Epidermal melanocyte (primary cell): Measurements from ENCODE around the gene DEDD.

Experiments
- DNase-seq: peaks from one replicate; pipeline ENCODE4 v3.0.0; 2011; ENCODE audit warnings: low spot score; ENCODE audit not compliant: insufficient read length

Gene DEDD

DNA sequence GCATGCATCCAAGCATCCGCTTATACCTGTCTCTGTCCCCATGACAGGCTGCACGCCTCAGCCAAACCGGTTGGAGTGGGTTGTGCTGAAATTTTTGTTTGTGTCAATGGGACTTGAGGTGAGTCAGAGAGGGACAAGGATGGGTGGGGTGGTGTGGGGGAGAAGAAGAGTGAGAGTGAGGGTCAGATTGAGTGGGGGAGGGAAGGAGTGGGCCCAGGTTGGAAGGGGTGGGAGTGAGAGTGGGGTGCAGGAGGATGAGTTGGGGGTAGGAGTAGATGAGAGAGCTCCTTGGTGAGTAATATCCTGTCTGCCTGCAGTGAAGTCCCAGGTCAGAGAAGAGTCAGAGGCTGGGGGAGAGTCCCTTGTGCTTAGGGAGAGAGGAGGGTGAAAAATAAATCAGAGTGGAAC lies 39.8 kb downstream of the DEDD start:
- no peak for DNase-seq

DNA sequence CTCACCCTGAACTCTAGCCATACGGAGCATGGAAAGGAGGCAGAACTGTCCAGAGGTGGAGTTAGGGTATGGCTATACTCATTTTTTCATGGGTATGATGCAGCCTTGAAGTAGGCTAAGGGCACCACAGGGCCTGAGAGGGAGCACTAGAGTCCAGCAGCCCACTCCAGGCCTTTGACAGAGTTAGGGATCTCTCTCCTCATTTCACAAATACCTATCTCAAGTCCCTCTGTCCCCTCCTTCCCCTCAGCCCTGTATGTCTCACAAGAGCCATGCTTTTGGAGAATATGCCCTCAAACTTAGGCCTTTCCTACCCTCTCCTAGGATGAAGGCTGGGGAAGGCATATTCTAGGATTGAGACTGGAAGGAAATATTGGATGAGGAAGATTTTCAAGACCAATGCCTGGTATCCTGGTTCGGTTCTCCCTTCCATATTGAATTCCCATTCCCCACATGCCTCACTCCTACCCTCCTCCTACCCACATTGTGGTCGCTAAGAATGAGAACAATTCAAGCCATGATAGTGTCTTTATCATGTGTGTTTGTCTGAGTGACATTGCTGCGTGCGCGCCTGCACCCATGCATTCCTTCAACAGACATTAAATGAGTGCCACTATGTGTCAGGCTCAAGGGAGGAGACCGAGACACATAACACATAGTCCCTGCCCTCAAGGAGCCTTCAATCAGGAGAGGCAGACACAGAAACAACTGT lies 40.5 kb downstream of the DEDD start:
- DNase-seq, result no peak

DNA sequence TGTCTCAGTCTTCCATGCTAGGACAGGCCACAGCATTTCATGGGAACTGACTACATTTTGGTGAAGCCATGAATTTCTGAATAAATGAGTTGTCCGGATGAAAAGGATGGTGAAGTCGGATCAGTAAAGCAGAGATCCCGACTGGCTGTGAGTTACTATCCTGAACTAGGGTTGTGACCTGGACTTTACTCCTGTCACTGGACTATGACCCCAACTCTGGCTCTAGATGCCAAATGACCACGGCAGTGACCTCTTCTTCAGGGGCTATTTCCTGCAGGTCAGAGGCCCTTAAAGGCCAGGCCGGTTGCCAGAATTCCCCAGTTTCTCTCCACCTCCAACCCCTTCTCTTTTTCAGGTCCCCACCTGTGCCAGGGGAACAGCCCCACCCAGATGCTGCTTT lies 41.4 kb downstream of the DEDD start:
- DNase-seq, result no peak

DNA sequence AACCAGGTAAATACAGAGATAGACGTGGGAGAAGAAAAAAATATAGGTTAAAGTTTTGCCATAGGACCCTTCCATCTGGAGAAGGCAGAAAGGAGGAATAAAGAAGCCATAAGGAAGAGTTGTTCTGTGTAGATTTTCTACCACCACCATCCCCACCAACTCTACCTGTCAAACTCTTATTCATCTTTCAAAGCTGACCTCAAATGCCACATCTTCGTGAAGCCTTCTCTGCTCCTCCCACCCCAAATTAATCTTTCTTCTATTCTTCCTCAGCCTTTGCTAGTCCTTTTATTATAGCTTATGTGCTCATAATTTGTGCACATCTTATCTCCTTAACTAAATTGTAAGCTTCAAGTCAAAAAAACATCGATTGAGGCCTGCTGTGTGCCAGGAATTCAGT lies 41.9 kb downstream of the DEDD start:
- DNase-seq, result no peak

DNA sequence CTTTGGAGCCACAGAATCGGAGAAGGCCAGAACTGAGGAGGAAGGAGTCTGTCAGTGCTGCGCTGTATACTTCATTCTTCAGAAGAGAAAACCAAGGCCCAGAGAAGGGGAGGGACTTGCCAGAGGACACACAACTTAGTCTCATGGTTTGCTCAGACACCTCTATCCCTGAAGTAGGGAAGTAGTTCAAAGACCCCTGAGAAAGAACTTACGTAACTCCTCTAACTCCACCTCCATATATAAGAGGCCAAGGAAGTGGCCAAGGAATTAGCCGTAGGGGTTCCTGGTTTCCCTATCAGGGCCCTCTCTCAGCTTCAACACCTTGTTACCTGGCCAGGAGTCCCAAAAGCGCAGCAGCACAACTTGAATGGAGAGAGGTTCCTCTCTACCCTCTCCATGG lies 42.5 kb downstream of the DEDD start:
- no peak for DNase-seq

DNA sequence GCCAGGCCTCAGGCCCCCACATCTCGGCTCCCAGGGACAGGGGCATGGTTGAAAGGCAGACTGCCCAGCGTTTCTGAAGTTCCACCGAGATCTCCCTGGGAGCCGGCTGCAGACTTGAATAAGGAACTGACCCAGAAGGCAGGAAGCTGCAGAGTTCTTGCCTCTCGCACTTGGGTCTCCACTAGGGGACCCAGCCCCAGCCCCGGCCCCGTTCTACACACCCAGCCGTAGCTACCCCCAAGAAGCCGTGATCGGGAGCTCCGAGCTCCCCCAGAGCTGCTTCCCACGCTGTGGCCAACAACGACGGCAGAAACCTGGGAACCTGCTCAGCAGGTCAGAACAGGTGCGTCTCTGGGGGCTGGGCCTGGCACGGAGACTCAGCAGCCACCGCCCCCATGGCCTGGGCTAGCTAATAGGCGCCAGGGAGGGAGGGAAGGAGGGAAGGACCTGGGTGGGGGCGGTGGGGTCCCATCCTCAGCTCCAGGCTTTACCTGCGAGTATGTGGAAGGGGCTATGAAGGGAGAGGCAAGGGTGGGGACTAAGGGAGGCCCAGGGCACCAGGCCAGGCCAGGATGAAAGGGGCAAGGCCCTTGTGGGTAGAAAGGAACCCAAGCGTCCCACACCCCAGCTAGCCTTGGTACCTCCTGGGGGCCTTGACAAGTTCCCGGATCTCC lies 43.1 kb downstream of the DEDD start, which contains the start of gene NECTIN4:
Gene NECTIN4, minus strand, starts transcription at position 308 of the 674 bp plus-strand sequence. Its CDS starts 262 bp downstream, at position 46.
- no peak for DNase-seq

DNA sequence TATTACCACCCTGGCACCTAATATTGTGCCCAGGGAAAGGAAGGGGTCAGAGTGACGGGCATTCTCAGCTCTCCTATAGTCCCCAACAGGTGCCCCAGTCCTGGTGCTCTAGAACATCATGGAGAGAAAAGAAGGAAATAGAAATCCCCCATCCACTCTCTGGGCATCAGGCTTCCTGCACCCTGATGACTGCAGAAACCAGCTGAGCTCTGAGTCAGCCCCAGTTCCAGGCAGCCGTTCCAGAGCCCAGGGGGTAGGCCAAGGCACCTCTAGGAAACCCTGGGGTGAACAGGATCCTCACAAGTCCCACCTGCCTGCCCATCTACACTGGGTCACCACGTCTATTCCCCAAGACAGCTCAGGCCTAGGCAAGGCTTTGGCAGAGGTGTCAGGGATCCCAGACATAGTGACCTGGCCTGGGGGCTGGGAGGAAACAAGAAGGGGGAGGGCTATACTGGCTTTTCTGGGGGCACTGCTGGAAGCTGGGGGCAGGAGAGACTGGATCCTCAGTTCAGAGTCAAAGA lies 43.8 kb downstream of the DEDD start:
- no peak for DNase-seq

DNA sequence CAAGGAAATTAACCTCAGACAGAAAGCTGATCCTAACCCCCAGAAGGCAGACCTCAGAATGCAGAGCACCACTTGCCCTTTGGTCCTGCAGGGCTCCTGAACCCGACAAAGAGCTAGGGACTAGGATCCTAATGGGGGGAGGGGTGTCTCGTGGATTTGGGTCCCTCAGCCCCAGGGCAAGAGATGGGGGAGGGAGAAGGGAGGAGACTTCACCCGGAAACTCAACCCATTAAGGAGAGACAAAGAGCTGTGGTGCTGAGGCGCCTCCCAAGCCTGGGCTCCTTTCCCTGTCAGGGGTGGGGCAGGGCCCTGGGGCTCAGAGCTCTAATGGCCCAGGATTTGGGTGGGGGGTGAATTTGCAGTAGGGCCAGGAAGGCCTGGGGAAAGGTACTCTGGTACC lies 46.0 kb downstream of the DEDD start:
- no peak for DNase-seq

DNA sequence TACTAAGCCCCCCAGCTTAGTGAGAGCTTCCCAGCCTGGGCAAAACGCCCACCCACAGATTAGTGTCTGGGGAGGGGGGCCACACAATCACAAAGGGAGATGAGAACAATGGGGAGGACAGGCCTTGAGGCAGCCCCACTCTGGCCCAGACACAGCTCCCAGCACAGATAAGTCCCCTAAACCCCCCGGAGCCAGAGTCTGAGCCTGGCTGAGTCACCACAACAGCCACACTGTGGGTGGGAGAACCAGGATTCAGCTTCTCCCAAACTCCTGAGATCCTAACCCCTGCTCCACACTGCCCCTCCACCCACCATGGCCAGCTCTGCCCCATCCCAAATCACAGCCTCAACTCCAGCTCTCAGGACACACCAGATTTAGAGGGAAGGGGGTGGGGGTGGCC lies 47.3 kb downstream of the DEDD start:
- no peak for DNase-seq

DNA sequence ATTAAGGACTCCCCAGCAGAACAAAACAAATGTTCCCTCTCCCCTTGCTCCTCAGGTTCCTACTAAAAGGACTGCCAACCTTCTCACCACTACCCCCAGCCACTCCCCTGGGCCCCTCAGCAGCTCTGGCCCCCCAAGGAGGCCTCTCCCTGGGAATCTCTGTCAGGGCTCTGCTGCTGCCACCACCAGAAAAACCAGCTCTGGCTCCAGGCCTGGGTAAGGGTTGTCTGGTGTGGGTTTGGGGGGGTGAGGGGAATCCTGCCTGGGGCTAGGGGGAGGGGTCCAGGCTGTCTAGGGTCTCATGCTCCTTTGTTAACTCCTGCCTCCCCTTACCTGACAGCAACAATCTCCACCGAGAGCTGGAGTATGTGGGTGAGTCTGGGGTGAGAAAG lies 47.9 kb downstream of the DEDD start:
- no peak for DNase-seq

DNA sequence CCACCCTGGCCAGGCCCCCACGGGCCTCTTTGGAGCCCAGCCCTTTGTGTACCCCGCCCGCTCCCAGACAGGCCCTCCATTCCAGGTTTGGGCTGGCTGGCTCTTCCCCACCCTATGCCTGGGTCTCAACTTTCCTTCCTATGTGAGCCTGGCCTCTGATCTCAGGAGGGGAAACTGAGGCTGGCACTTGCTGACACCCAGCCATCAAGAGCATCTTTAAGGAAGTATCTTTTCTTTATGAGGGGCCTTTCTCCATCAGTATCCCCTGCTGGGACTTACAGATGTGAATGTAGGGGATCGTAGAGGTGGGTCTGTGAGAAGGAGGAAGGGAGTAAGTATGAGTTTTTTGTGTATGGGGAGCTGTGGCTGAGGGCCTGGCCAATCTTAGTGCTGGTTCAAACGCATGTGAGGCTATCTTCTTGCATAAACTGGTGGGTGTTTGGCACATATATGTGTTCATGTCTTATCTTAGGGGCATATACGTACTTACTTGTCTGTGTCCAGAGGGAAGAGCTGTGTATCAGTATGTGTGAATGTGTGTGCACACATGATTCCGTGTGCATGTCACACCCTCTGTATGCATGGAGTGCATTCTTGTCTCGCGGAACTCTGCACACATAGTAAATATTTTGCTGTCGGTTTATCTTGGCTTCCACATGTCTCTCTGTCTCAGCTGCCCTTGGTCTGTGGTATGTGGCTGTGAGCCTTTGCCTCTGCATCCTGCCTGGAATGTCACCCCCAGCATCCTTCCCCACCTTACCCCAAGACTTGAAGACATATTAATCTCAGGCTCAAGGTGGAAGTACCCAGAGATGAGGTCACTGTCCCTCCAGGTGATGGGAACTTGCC lies 48.5 kb downstream of the DEDD start:
- no peak for DNase-seq

DNA sequence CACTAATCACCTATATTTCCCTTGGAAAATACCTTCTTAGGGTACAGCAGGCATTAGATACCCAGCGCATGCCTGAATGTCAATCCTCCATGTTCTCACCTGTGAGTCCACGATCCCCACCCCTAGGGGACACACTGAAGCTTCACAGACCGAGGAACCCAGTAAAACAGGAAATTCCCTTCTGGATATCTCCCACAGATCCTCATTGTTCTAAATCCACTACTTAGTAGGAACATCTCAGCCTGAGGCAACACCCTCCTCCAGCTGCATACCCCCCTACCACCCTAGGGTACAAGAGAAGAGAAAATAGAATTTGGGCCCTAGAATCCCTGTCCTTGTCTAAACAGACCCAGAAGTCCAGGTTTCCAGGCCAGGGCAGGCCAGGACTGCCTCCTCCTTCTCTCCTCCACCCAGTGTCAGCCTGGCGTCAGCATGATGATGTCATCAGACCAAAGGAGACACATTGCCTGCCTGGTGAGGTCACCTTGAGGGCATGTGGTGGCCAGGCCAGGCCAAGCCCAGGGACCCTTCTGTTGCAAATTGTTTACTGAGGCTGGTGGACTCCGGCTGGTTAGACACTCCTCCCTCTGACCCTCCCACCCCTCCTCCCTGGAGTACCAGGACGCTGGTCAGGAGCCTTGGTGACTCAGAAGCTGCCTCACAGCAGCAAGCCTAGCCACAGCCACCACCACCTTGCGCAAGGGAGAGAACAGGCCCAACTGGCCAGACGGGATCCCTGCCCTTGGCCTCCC lies 49.3 kb downstream of the DEDD start:
- no peak for DNase-seq

DNA sequence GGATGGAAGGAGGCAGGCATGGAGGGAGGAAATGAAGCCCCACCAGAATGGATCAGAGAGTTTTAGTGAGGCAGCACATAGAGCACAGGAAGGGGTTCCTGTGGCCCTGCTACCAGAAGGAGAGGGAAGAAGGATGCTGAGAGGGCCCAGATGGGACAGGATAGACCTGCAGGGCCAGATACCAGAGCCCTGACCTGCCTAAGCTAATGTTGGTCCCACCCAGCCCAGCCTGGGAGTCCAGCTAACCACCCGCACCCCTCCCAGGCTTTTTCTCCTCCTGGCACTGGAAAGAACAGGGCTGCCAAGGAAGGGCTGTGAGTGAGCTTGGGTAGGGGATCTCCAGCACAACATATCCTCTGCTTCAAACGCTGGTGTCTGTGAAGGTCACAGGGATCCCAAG lies 50.0 kb downstream of the DEDD start:
- no peak for DNase-seq

DNA sequence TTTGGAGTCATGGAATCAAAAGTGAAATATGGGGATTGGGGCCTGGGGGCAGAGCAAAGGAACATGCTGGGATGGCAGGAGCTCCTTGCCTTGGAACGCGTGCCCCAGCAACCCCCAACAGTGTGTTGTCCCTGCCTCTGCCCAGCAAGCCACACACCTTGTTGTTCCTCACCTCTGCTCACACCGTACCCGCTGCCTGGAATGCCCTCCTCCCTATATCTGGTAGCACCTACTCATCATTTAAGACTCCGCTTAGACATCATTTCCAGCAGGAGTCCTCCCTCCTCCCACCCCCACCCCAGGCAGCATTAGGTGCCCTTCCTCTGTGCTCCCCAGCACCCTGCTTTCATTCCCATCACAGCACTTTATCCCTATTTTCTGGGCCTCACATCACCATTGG lies 50.9 kb downstream of the DEDD start:
- DNase-seq, result no peak

DNA sequence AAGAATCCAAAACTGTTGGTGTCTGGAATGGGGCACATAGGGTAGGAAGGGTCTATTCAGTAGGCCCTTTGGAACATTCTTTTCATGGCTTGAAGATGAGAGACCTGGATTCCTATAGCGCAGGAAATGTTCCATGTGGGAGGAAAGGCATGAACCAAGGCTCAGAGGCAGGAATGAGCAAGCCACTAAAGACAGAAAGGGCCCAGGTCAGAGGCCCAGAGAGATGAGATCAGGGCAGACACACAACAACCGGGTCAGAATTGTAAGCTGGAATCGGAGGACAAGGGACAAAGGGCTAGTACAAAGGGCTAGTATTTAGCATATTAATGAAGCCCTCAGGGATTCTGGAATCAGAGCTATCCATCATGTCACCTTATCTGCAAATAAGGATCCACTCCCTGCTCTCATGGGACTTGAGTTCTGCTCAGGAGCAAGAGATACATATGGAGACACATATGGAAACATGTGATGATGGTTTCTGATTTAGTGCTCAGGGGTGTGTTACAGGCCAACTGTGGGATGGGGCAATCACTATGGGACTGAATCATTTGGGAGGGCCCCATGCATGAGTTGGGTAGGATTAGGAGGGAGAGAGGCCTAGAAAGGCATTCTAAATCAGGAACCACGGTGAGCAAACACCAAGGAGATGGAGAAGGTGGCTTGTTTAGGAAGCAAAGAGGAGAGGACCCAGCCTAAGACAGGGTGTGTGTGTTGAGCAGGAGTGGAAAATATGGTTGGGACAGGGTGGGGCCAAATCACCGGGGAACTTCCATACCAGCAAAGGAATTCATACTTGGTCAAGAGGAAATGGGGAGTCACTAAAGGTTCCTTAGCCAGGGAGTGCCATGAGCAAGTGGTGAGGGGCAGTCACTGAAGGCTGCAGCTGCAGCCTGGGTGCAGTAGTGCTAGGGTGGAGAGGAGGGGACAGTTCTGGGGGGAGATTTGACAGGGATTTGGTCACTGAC lies 51.7 kb downstream of the DEDD start:
- no peak for DNase-seq

DNA sequence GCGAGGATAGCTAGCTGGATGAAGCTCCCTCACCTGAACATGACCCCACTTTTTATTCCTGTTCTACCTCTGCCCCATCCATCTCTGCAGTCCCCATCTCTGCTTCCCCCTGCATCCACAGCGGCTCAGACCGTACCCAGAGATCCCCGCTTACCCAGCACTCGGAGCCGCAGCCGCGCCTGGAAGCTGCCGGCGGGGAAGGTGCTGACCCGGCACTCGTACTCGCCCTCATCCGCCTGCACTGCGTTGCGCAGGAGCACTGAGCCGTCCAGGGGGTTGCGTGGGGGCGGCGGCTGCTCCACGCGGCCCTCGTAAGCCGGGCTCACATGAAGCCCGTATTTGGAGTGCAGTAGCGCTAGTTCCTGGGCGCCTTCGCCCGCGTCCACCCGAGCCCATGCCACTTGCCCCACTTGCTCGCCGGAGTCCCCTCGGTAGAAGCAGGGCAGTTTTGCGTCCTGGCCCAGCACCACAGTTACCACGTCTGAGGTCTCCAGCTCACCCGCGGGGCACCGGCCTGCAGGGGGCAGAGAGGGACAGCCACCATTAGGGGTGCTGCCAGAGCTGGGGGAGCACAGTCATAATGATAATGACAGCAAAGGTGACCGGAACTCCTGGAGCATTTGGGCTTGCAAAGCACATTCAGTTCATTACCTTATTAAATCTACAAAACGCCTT lies 52.9 kb downstream of the DEDD start:
- DNase-seq, result no peak

DNA sequence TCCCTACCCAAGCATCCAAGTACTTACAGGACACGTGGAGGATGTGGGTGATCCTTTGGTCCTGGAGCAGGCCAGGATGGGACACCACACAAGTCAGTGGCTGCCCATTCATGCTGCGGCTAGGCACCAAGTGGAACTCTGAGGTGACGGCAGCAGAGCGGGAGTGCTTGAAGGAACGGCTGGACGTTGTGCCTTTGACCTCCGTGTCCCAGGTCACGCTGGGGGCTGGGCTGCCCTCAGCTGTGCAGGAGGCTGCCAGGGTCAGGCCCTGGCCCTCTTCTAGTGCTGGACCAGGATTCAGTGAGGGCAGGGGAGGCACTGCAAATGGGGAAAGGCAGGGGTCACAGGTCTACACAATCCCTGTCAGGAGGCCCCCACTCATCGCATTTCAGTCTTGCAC lies 55.0 kb downstream of the DEDD start:
- DNase-seq, result no peak

DNA sequence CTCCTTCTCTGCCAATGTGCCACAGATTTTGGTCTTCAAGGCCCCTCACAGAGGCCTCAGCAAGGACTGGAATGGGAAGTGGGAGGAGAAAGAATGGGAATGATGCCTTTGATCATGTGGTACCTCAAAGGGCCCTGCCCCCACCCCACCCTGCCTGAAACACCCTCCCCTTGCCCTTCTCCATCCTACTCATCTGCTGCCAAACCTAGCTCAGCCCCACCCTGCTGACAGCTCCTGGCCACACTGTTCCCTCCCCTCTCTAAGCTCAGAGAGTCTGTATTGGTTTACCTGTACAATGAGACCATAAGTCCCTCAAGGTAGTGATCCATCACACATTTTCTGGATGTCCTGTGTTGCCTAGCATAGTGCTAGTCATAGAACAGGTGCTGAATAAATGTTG lies 56.1 kb downstream of the DEDD start:
- no peak for DNase-seq

DNA sequence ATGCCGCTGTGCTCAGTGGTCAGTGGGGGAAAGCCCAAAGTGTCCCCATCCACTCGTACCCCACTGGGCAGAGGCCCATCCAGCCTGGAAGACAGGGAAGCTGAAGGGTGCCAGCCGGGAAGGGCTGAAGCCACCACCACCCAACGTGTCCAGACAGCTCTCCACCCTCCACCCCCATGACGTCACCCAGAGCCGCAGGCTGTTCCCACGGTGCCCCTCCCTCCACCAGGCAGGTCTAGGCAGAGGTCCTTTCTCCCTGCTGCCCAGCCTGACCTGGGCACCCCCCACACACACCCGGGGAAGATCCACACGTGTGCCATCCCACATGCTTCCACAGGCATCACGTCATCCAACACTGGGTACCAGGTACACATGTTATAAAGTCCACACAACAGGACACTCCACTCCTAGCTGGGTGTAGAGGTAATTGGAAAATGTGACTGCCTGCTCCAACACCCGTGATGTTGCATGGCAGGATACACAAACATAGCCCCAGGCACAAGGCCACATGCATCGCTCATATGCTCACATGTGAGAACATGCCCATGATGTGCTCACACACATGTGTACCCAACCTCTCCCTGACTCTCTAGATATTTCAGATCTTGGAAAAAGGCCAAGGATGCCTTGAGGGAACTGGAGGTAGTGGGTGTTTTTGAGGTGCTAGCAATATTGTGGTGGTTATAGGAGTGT lies 57.6 kb downstream of the DEDD start:
- no peak for DNase-seq
